Activated T-cell treated with anti-CD3 and anti-CD28 coated beads, Interleukin-2, amount 50 U/mL, for 24 hours (primary cell): ENCODE data around the gene XRCC4.
"Not testable (repeated sequence)": the region's sequence is repeated elsewhere in the genome, so short reads cannot be mapped to it uniquely, and the experiment has no call there.

Source experiments
- DNase-seq: peaks from one replicate; pipeline ENCODE4 v3.0.0-alpha.2; 2020
- H3K27ac Mint-ChIP-seq: 2 replicates; pipeline ENCODE4 v1.8.0; 2020; ENCODE audit warnings: mild to moderate bottlenecking, mixed read lengths
- H3K27me3 Mint-ChIP-seq: 2 replicates; pipeline ENCODE4 v1.8.0; 2020; ENCODE audit warnings: mixed read lengths
- H3K36me3 Mint-ChIP-seq: 2 replicates; pipeline ENCODE4 v1.8.0; 2020; ENCODE audit warnings: low read depth, mixed read lengths
- H3K4me1 Mint-ChIP-seq: 2 replicates; pipeline ENCODE4 v1.8.0; 2020; ENCODE audit warnings: low read depth, mixed read lengths
- H3K4me3 Mint-ChIP-seq: 2 replicates; pipeline ENCODE4 v1.8.0; 2020; ENCODE audit warnings: mild to moderate bottlenecking, moderate library complexity, mixed read lengths
- H3K9me3 Mint-ChIP-seq: 2 replicates; pipeline ENCODE4 v1.8.0; 2020; ENCODE audit warnings: mixed read lengths

Gene XRCC4

GRCh38 chr5:83331842-83332241, 254.5 kb downstream of the XRCC4 start:
- no peaks in the 10 kb centered on the region for H3K27me3 Mint-ChIP-seq
- H3K36me3 Mint-ChIP-seq, result no peaks in the 10 kb centered on the region
- DNase-seq, result no peak
- H3K27ac Mint-ChIP-seq, result no peak overlapping the region
- no peaks in the 10 kb centered on the region for H3K4me1 Mint-ChIP-seq
- no peak overlapping the region for H3K4me3 Mint-ChIP-seq
- peaks cover 2% of the 10 kb centered on the region for H3K9me3 Mint-ChIP-seq

- Mint-ChIP-seq H3K36me3 (no peaks in the 10 kb centered on the region), H3K27me3 (no peaks in the 10 kb centered on the region), H3K27ac (no peak overlapping the region), H3K4me1 (peaks cover 21% of the 10 kb centered on the region), H3K9me3 (no peaks in the 10 kb centered on the region), H3K4me3 (no peak overlapping the region)
- no peak for DNase-seq
Observed at GRCh38 chr5:83337453-83338035, 260.2 kb downstream of the XRCC4 start.

DNA sequence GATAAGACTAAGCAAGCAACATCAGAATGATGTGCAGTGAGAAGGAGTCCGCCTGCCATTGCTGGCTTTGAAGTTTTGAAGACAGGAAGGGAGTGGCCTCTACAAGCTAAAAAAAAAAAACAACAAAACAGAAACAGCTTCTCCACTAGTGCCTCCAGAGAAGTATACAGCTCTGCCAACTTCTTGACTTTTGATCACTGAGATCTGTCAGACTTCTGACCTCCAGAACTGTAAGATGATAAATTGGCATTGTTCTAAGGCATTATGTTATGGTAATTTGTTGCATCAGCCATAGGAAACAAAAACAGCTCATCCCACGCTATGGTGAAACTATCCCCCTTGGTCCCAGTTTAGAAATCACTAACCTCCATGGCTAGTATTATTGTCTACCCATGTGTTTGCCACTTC, 263.2 kb downstream of the XRCC4 start:
- Mint-ChIP-seq H3K27me3 (no peaks in the 10 kb centered on the region), H3K36me3 (no peaks in the 10 kb centered on the region), H3K4me1 (peaks cover 21% of the 10 kb centered on the region), H3K4me3 (no peak overlapping the region), H3K9me3 (peaks cover 1% of the 10 kb centered on the region), H3K27ac (peak overlapping the region; percentile 68)
- no peak for DNase-seq

GRCh38 chr5:83341815-83342334, 264.5 kb downstream of the XRCC4 start:
- H3K27ac Mint-ChIP-seq, result no peak overlapping the region
- no peaks in the 10 kb centered on the region for H3K36me3 Mint-ChIP-seq
- H3K4me1 Mint-ChIP-seq, result peaks cover 21% of the 10 kb centered on the region
- peaks cover 2% of the 10 kb centered on the region for H3K9me3 Mint-ChIP-seq
- DNase-seq, result no peak
- H3K4me3 Mint-ChIP-seq, result no peak overlapping the region
- no peaks in the 10 kb centered on the region for H3K27me3 Mint-ChIP-seq

- no peaks in the 10 kb centered on the region for H3K27me3 Mint-ChIP-seq
- peaks cover 6% of the 10 kb centered on the region for H3K9me3 Mint-ChIP-seq
- H3K4me1 Mint-ChIP-seq, result peaks cover 21% of the 10 kb centered on the region
- no peak overlapping the region for H3K4me3 Mint-ChIP-seq
- no peak for DNase-seq
- no peak overlapping the region for H3K27ac Mint-ChIP-seq
- peaks cover 4% of the 10 kb centered on the region for H3K36me3 Mint-ChIP-seq
Observed at GRCh38 chr5:83342465-83342864, 265.1 kb downstream of the XRCC4 start.

DNA sequence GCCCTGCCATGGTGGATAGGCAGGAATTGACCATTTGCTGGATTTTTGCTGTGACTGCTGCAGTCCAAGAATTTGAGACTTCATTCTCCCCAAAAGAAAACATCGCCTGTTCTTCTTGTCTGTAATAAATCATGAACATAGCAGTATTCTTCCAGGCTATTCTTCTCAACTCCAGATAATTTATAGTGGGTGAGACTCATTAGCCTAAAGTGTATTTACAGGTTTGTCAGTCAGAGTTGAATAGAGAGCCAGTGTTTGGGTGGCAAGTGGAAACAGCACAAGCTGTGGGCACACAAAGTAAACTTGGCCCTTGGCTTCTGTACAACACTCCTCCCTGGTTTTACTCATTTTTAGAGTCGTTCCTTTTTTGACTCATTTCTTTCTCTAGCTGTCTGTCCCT, 266.0 kb downstream of the XRCC4 start:
- H3K36me3 Mint-ChIP-seq, result peaks cover 13% of the 10 kb centered on the region
- H3K4me1 Mint-ChIP-seq, result peaks cover 21% of the 10 kb centered on the region
- no peaks in the 10 kb centered on the region for H3K27me3 Mint-ChIP-seq
- H3K9me3 Mint-ChIP-seq, result peaks cover 10% of the 10 kb centered on the region
- H3K4me3 Mint-ChIP-seq, result no peak overlapping the region
- no peak for DNase-seq
- no peak overlapping the region for H3K27ac Mint-ChIP-seq

DNA sequence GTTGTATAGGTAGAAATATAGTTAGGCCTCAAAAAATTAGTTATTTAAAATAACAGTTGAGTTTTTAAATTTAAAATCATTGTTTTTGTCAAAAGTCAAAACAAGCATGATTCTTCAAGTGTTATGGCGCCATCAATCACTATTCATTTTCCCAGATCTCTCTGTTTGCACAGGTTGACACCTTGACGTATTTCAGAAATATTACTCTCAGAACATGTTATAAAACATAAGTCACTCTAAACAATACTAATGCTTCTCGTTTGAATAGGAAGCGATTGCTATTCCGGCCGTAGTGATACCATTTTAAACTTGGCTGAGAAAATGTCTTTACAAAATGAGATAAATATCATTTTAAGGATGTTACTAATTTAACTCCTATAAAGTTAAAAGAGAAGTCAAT, 268.1 kb downstream of the XRCC4 start:
- Mint-ChIP-seq H3K4me3 (no peak overlapping the region), H3K27ac (no peak overlapping the region), H3K36me3 (peaks cover 22% of the 10 kb centered on the region), H3K4me1 (peaks cover 10% of the 10 kb centered on the region), H3K27me3 (no peaks in the 10 kb centered on the region), H3K9me3 (peaks cover 23% of the 10 kb centered on the region)
- no peak for DNase-seq

DNA sequence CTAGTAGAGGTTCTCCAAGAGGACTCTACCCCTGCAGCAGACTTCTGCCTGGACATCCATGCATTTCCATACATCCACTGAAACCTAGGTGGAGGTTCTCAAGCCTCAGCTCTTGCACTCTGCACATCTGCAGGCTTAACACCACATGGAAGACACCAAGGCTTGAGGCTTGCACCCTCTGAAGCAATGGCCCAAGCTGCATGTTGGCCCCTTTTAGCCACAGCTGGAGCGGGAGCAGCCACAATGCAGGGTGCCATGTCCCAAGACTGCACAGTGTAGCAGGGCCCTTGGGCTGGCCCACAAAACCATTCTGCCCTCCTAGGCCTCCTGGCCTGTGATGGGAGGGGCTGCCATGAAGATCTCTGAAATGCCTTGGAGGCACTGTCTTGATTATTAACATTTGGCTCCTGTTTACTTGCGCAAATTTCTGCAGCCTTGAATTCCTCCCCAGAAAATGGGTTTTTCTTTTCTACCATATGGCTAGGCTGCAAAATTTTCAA, 271.0 kb downstream of the XRCC4 start:
- H3K27ac Mint-ChIP-seq, result no peak overlapping the region
- H3K27me3 Mint-ChIP-seq, result no peaks in the 10 kb centered on the region
- no peak overlapping the region for H3K4me3 Mint-ChIP-seq
- no peaks in the 10 kb centered on the region for H3K4me1 Mint-ChIP-seq
- H3K36me3 Mint-ChIP-seq, result peaks cover 22% of the 10 kb centered on the region
- H3K9me3 Mint-ChIP-seq, result peaks cover 26% of the 10 kb centered on the region
- no peak for DNase-seq

GRCh38 chr5:83353231-83353630, 275.9 kb downstream of the XRCC4 start:
- H3K4me3 Mint-ChIP-seq, result no peak overlapping the region
- H3K4me1 Mint-ChIP-seq, result no peaks in the 10 kb centered on the region
- no peak for DNase-seq
- H3K27ac Mint-ChIP-seq, result no peak overlapping the region
- H3K9me3 Mint-ChIP-seq, result peaks cover 16% of the 10 kb centered on the region
- no peaks in the 10 kb centered on the region for H3K27me3 Mint-ChIP-seq
- H3K36me3 Mint-ChIP-seq, result peaks cover 9% of the 10 kb centered on the region

DNA sequence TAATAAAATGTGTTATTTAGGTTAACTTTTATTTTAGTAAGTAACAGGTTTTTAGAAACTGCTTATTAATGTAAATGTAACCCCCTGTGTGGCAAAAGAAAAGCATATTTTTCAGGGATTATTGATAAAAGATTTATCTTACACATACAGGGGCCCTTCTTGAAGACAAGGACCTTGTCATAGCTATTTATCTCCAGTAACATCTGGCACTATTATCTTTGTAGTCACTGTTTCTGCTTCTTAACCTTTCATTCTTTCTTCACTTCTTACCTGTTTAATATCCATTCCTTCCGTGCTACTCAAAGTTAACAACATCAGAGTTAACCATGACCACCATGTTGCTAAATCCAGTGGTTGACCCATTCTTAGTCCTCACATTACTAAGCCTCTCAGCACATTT, 276.4 kb downstream of the XRCC4 start:
- DNase-seq, result no peak
- H3K27me3 Mint-ChIP-seq, result no peaks in the 10 kb centered on the region
- no peak overlapping the region for H3K27ac Mint-ChIP-seq
- H3K4me3 Mint-ChIP-seq, result no peak overlapping the region
- H3K36me3 Mint-ChIP-seq, result peaks cover 4% of the 10 kb centered on the region
- peaks cover 11% of the 10 kb centered on the region for H3K9me3 Mint-ChIP-seq
- no peaks in the 10 kb centered on the region for H3K4me1 Mint-ChIP-seq

DNA sequence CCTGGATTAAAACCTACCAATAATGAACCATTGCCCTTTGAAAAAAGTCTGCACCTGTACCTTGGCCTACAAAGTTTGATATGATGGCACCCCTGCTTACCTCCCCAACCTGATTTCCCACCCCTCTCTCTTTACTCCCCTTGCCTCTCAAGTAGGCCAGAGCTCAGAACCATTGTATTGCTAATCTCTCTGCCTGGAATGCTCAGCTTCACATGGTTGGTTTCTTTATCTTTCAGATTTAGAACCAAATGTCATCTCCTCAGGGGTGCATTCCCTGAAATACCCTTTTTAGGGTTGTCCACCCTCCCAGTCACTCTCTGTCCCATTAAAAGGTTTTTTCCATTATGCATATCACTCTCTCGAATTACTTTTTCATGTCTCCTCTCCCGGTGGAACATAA, 277.6 kb downstream of the XRCC4 start:
- Mint-ChIP-seq H3K4me1 (no peaks in the 10 kb centered on the region), H3K27me3 (no peaks in the 10 kb centered on the region), H3K4me3 (no peak overlapping the region), H3K36me3 (no peaks in the 10 kb centered on the region), H3K9me3 (peaks cover 8% of the 10 kb centered on the region), H3K27ac (no peak overlapping the region)
- no peak for DNase-seq

GRCh38 chr5:83355482-83356014, 278.2 kb downstream of the XRCC4 start:
- not testable (repeated sequence) for H3K27ac Mint-ChIP-seq, H3K27me3 Mint-ChIP-seq, H3K9me3 Mint-ChIP-seq, H3K4me1 Mint-ChIP-seq, H3K4me3 Mint-ChIP-seq, DNase-seq, H3K36me3 Mint-ChIP-seq

DNA sequence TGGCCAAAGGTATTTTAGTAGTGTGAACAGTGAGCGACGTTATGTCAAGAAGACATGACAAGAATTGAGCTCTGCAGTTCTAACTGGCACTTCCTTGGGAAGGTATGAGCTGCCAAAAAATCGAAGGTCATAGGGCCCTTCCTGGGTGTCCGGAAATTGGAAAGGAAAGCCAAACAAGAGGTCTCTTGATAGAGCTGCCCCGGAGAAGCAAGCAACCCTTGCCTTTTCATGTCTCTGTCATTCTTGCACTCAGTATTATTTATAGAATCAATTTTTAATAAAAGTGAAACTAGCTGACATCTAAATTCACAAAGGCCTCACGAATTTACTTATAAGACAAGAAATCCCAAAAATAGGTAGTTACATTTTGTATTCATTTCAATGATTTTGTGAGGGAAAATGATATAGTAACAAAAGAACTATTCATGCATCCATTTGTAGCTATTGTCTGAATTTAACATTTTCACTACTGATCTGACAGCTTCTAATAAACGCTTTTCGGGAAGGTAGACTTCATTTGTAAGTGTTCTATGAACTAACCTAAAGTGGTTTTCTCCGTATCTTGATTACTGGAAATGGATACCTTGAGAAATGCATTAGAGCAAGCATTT, 280.4 kb downstream of the XRCC4 start:
- H3K27me3 Mint-ChIP-seq, result no peaks in the 10 kb centered on the region
- H3K4me3 Mint-ChIP-seq, result no peak overlapping the region
- no peak for DNase-seq
- H3K4me1 Mint-ChIP-seq, result no peaks in the 10 kb centered on the region
- H3K9me3 Mint-ChIP-seq, result peaks cover 3% of the 10 kb centered on the region
- no peaks in the 10 kb centered on the region for H3K36me3 Mint-ChIP-seq
- H3K27ac Mint-ChIP-seq, result no peak overlapping the region

DNA sequence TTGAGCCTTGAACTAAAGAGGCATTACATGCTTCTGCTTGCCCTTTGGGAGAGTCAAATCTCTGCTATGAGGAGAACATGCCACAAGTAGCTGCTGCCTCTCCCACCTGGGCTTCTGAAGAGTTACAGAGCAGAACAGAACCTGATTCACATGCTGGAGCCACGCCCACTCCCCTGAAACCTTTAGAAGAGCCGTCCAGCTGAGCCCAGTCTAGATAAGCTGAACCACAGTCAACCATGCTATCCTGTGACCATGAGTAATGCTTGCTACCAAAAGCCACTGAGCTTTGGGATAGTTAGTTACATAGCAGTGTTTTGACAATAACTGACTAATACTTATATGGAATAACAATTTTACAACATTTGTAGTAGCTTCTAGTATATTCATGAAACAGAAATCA, 283.2 kb downstream of the XRCC4 start:
- Mint-ChIP-seq H3K27me3 (no peaks in the 10 kb centered on the region), H3K9me3 (peaks cover 3% of the 10 kb centered on the region), H3K27ac (no peak overlapping the region), H3K4me1 (no peaks in the 10 kb centered on the region), H3K36me3 (no peaks in the 10 kb centered on the region), H3K4me3 (no peak overlapping the region)
- DNase-seq, result no peak

DNA sequence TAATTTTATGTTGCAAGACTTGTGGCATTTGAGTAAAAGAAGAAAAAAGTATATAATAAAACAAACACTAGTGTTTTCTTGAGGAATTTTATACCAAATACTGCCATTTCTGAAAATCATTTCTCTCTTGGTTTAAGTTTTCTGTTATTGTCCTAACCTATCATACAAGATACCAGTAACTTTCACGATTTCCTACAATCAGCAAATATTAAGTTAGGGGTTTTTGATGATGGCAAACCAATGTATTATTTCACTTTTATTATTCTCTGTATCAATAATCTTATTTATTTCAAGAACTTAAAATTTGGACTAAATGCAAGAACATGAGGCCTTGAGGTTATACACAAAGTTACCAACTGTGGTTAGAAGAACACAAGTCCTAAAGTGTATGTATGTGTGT, 285.2 kb downstream of the XRCC4 start:
- H3K9me3 Mint-ChIP-seq, result peaks cover 3% of the 10 kb centered on the region
- H3K27me3 Mint-ChIP-seq, result no peaks in the 10 kb centered on the region
- no peaks in the 10 kb centered on the region for H3K4me1 Mint-ChIP-seq
- no peak overlapping the region for H3K27ac Mint-ChIP-seq
- no peaks in the 10 kb centered on the region for H3K36me3 Mint-ChIP-seq
- no peak overlapping the region for H3K4me3 Mint-ChIP-seq
- DNase-seq, result no peak
